ENCODE data around the gene UPF3B.
"Not testable (repeated sequence)": the region's sequence is repeated elsewhere in the genome, so short reads cannot be mapped to it uniquely, and the experiment has no call there.

Gene UPF3B, protein sequence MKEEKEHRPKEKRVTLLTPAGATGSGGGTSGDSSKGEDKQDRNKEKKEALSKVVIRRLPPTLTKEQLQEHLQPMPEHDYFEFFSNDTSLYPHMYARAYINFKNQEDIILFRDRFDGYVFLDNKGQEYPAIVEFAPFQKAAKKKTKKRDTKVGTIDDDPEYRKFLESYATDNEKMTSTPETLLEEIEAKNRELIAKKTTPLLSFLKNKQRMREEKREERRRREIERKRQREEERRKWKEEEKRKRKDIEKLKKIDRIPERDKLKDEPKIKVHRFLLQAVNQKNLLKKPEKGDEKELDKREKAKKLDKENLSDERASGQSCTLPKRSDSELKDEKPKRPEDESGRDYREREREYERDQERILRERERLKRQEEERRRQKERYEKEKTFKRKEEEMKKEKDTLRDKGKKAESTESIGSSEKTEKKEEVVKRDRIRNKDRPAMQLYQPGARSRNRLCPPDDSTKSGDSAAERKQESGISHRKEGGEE

DNA sequence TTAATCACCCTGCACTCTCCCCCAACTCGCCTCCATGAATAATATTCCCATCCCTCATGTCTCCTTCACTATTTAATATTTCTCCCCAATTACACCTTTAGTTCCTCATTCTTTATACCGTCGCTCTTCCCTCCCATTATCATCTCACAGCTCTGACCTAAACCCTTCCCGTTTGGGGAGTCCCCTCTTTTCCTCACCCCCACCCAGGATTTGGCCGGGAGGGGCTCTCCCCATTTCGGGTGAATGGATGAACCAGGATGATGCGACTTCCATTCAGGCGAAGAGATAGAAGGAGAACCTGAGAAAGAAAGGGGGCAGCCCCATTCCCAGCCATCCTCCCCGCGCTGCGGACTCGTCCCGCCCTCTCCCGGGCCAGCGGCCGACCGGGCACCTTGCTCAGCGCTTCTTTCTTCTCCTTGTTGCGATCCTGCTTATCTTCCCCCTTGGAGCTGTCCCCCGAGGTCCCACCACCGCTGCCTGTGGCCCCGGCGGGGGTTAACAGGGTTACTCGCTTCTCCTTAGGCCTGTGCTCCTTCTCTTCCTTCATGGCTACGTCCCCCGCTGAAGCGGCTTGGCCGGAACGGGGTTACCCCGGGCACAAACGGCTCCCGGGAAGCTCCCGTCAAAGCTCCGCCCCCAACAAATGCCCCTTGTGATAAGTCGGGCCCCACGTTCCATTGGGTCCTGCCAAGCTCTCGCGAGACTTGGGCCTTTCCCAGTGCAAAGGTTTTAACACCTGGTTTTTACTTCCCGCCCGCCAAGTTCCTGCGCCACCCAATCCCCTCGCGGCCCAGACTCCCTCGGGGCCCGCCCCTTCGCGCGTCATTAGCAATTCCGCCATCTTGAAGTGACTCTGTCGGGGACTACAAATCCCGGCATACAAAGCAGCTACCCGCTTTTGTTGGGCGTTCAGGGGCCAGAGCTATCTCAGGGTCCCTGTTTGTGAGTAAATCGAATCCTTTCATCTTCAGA is at the start of gene UPF3B:
TSS of gene UPF3B (minus strand) at position 582 of the 972 bp plus-strand sequence. CDS start at position 547, 35 bp downstream.
- peak; percentile 96 for DNase-seq

- DNase-seq = no peak
Measured at GRCh38 chrX:119900976-119901375, 48.2 kb upstream of the UPF3B start.

DNA sequence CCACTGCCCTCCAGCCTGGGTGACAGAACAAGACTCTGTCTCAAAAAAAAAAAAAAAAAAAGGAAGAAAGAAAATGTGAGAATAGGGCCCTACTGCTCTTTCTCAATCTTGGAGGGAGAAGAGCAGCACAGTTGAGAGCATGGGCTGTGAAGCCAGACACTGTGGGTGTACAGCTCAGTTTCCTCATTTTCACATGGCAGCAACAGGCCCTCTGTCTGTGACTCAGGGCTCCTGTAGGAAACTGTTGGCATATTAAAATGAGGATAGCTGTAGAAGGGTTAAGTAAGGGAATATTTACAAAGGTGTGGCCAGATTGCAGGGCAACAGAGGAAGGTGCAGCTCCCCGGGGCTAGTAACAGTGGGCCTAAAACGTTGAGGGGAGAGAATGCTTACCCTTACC is 46.4 kb upstream of the UPF3B start:
- no peak for DNase-seq

DNA sequence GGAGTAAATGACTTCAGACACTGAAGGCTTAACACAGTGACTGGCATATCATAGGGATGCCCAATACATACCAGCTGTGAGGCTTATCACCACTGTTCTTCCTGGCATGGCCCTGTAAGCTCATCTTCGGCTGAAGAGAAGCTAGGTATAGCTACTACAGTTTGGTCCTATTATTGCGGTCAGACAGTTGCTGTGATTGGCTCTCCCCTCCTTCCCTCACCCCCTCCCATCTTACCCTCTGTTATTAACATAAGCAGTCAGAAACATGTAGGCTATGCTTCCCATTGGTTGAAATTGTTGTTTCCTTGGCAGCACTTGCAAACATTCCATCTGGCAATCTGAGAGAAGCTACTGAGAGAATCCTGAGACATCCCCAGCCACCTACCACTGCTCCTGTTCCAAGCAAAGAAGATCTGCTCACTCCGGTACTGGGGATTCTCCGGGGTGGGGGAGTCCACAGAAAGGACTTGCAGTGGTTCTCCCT is 43.1 kb upstream of the UPF3B start, which contains the start of gene AKAP14:
TSS of gene AKAP14 (plus strand) at position 51 of the 484 bp plus-strand sequence. CDS start 7,331 bp downstream, outside the sequence.
- no peak for DNase-seq

- DNase-seq = not testable (repeated sequence)
Measured at GRCh38 chrX:119891961-119892692, 39.4 kb upstream of the UPF3B start.

- not testable (repeated sequence) for DNase-seq
Measured at GRCh38 chrX:119890626-119891025, 37.9 kb upstream of the UPF3B start.

DNA sequence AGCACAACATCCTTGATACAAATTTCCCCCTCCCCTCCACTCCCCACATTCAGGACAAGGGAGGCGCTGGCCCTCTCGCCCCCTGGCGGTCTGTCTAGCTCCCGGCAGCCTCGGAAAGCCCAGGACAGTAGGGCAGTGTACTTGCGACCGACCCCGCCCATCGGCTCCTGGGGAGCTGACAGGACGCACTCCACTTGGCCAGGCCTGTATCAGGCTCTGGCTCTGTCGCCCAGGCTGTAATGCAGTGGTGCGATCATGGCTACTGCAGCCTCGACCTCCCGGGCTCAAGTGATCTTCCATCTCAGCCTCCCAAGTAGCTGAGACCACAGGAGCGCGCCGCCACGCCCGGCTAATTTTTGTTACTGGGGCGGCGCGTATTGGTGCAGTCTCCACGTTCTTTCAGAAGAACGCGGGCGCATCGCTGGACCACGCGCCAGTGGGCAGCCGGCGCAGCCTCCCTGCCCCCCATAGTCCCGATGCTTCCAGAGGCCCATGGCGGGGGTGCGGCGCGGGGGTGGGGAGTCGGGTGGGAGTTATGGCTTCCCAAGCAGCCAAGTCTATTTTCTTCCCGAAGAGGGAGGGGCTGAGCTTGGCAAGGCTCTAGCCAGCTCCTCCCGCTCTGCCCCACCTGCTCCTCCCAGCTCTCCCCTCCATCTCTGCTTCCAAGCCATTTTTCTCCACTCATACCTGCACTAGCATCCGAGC is 35.1 kb upstream of the UPF3B start:
- DNase-seq = peak; percentile 12

DNA sequence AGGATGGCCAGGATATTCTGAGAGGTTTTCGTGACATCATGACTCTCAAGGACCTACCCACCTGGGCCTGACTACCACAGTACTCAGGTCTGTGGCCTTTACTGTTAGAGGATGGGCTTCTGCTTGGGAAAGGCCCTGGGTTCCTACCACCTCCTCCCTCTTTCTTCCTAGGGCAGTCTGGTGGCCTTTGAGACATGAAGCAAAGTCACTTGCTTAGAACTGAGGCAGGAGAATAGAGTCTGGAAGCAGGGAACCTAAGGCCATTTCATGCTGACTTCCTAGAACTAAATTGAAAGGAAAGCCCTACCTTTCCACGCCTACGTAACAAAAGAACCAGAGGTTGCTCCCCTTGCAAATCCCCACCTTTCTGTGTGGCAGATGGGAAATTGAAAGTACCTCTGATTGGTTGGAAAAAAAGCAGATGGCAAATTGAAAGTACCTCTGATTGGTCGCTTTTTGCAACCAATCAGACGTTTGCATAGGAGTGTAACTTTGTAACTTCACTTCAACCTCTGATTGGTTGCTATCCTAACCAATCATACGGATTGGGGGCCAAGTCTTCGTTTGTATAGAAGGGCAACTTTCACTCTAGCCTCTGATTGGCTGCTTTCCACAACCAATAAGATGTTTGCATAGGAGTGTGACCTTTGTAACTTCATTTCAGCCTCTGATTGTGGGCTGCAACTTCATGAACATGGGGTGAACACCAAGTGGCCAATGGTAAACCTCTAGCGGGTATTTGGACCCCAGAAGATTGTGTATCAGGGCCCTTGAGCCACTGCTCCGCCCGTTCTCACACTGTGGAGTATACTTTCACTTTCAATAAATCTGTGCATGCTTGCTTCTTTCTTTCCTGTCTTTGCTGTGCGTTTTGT is 33.0 kb upstream of the UPF3B start:
- DNase-seq = no peak

DNA sequence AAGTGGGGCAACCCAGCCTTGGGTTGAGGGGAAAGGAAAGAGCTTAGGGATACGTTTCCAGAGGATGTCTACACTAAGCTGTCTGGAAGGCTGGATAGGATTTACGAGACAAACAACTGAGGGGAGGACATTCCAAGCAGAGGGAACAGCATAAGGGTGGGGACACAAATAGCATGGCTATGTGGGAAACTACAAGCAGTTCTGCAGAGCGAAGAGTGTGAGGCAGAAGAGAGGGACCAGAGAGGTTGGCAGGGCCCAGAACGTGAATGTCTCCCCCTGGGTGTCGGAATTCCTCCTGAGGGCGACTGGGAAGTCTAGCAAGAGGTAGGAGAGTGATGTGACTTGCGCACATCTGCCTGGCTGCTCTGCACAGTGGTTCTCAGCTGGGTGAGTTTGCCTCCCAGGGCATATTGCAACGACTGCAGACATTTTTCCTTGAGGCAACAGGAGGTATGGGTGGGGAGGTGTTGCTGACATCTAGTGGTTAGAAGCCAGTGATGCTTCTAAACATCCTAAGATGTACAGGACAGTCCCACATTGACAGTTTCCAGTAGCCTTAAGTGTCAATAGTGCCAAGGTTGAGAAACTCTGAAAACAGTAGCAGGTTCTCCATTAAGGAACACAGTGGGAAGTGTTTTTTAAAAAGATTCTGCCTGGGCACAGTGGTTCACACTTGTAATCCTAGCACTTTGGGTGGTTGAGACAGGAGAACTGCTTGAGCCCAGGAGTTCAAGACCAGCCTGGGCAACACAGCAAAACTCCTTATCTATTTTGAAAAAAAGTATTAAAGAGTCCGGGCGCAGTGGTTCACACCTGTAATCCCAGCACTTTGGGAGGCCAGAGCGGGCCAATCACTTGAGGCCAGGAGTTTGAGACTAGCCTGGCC is 28.0 kb upstream of the UPF3B start:
- DNase-seq = peak; percentile 27

GRCh38 chrX:119880076-119880475 is 27.3 kb upstream of the UPF3B start:
- DNase-seq = no peak

DNA sequence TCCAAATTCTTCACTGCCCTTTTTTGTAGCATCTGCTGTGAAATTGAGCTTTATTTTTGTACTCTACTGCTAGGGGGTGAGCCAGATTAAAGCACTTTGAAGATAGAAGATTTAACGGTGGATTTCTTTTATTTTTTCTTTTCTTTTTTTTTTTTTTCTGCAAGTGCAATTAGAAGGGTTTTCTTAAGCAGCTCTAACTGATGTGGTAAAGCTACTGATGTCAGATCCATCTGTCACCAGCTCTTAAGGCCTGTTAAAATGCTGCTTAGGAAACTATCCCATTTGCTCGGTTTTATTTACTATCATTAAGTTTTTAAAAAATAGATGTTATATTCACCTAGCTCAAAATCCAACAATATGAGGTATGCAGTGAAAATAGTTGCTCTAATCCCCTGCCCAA is 26.0 kb upstream of the UPF3B start:
- DNase-seq = no peak

GRCh38 chrX:119871599-119872395 is 19.0 kb upstream of the UPF3B start, which contains the start of the genes NDUFA1 and RNF113A:
NDUFA1 (plus strand) TSS chrX:119871832; CDS start chrX:119871912, 80 bp downstream.
RNF113A (minus strand) TSS chrX:119871733; CDS start chrX:119871613, 120 bp downstream.
- DNase-seq = peak; percentile 82

GRCh38 chrX:119871245-119871598 is 18.5 kb upstream of the UPF3B start:
- DNase-seq = no peak

- DNase-seq = peak; percentile 52
Measured at GRCh38 chrX:119870626-119871131, 17.9 kb upstream of the UPF3B start.

- no peak for DNase-seq
Measured at GRCh38 chrX:119853444-119853843, 681 bp upstream of the UPF3B start.

GRCh38 chrX:119833905-119834304 is 18.9 kb downstream of the UPF3B start:
- no peak for DNase-seq

DNA sequence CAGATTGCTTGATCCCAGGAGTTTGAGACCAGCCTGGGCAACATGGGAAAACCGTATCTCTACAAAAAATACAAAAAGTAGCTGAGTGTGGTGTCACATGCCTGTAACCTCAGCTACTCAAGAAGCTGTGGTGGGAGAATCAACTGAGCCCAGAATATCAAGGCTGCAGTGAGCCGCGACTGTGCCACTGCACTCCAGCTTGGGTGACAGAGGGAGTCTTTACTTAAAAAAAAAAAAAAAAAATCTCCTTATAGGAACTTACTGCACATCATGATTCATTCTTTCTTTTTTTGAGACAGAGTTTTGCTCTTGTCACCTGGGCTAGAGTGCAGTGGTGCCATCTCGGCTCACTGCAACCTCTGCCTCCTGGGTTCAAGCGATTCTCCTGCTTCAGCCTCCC is 24.3 kb downstream of the UPF3B start:
- DNase-seq = no peak

DNA sequence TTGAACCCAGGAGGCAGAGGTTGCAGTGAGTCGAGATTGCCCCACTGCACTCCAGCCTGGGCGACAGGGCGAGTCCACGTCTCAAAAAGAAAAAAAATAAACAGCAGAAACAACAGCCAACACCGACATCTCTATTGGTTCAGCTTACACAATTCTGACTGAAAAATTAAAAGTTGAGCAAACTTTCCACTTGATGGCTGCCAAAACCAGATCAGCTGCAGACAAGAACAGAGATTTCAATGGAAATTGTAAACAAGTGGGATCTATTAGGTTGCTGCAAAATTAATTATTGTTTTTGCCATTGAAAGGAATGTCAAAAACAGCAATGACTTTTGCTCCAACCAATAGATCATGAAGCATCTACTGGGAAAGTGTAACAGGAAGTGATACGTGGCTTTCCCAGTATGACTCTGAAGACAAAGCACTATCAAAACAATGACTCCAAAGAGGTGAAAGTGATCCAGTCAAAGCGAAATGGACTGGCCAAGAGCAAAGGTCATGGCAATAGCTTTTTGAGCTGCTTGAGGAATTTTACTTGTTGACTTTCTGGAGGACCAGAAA is 26.3 kb downstream of the UPF3B start:
- no peak for DNase-seq
